ENCODE results near the gene CPM. TPM values are rescaled to one million over a fixed set of nuclear protein-coding genes. Genes with fewer than 3 reads are reported as not detected.

Gene CPM
- polyA plus RNA-seq, 1 experiment: 5.8 TPM

DNA sequence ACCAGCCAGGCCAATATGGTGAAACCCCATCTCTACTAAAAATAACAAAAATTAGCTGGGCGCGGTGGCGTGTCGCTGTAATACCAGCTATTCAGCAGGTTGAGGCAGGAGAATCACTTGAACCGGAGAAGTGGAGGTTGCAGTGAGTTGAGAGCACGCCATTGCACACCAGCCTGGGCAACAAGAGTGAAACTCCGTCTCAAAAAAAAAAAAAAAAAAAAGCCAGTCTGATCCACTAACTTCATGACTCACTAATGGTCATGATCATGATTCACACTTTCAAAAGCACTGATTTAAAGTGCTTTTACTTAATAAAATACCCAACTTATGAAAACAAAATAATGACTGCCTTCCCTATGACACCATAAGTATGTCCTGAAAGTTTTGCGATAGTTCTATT is 38.4 kb upstream of the CPM start:
- POLR2A ChIA-PET: no interaction called here
- no peak overlapping the region for H3K4me3 ChIP-seq (ENCODE audit: low read depth, low read length)
- CTCF ChIA-PET: interaction anchor here (1.3 kb wide), 1 partner anchor 88 kb away, joined by 4 read pairs; no protein-coding TSS in a partner anchor
- TF ChIP-seq, protein P1, sequence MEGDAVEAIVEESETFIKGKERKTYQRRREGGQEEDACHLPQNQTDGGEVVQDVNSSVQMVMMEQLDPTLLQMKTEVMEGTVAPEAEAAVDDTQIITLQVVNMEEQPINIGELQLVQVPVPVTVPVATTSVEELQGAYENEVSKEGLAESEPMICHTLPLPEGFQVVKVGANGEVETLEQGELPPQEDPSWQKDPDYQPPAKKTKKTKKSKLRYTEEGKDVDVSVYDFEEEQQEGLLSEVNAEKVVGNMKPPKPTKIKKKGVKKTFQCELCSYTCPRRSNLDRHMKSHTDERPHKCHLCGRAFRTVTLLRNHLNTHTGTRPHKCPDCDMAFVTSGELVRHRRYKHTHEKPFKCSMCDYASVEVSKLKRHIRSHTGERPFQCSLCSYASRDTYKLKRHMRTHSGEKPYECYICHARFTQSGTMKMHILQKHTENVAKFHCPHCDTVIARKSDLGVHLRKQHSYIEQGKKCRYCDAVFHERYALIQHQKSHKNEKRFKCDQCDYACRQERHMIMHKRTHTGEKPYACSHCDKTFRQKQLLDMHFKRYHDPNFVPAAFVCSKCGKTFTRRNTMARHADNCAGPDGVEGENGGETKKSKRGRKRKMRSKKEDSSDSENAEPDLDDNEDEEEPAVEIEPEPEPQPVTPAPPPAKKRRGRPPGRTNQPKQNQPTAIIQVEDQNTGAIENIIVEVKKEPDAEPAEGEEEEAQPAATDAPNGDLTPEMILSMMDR (IDR thresholded peaks at IDR 0.05; ENCODE audit: insufficient read depth, low read depth, low read length): no peak
- H3K36me3 ChIP-seq (ENCODE audit: control insufficient read depth, insufficient read depth, low read length): no peaks in the 10 kb centered on the region
- DNase-seq (ENCODE audit: low read depth): no peak
- no peaks in the 10 kb centered on the region for H3K27me3 ChIP-seq (ENCODE audit: control insufficient read depth, insufficient read depth, low read length)

DNA sequence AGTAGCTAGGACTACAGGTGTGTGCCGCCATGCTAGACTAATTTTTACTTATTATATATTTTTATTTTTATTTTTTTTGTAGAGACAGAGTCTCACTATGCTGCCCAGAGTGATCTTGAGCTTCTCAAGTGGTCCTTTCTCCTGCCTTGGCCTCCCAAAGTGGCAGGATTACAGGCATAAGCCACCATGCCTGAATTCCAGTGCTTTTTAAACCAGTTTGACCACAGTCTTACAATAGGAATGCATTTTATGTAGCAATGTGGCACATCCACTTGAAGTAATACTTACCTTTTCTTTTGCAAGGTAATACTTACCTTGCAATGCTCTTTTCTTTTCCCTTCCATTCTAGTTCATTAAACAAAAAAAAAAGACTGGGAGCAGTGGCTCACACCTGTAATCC is 38.0 kb upstream of the CPM start:
- no peak overlapping the region for H3K4me3 ChIP-seq (ENCODE audit: low read depth, low read length)
- TF ChIP-seq, protein P1 (IDR thresholded peaks at IDR 0.05; ENCODE audit: insufficient read depth, low read depth, low read length): no peak
- H3K36me3 ChIP-seq (ENCODE audit: control insufficient read depth, insufficient read depth, low read length): no peaks in the 10 kb centered on the region
- POLR2A ChIA-PET: no interaction called here
- no peak for DNase-seq (ENCODE audit: low read depth)
- no peaks in the 10 kb centered on the region for H3K27me3 ChIP-seq (ENCODE audit: control insufficient read depth, insufficient read depth, low read length)
- CTCF ChIA-PET: interaction anchor here (1.3 kb wide), 1 partner anchor 89 kb away, joined by 4 read pairs; no protein-coding TSS in a partner anchor

DNA sequence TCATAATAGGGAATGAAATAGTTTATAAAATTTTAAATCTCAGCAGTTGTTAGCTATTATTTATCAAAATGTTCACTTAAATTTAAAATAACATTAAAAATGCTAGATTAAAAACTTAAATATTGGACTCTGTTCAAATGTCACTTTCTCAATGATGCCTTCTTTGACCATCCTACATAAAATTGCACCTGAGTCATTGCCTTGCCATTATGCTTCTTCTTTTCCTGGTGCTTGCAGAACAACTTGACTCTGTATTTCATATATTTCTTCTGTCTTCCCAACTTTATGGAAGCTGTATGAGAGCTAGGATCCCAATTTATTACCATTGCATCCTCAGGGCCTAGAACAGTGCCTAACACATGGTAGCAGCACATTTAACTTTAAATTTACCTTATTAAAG is 37.3 kb upstream of the CPM start:
- TF ChIP-seq, protein P1 (IDR thresholded peaks at IDR 0.05; ENCODE audit: insufficient read depth, low read depth, low read length): no peak
- ChIA-PET CTCF (interaction anchor here (1.3 kb wide), 1 partner anchor 89 kb away, joined by 4 read pairs; no protein-coding TSS in a partner anchor), POLR2A (no interaction called here)
- H3K4me3 ChIP-seq (ENCODE audit: low read depth, low read length): no peak overlapping the region
- no peaks in the 10 kb centered on the region for H3K27me3 ChIP-seq (ENCODE audit: control insufficient read depth, insufficient read depth, low read length)
- DNase-seq (ENCODE audit: low read depth): no peak
- H3K36me3 ChIP-seq (ENCODE audit: control insufficient read depth, insufficient read depth, low read length): no peaks in the 10 kb centered on the region

DNA sequence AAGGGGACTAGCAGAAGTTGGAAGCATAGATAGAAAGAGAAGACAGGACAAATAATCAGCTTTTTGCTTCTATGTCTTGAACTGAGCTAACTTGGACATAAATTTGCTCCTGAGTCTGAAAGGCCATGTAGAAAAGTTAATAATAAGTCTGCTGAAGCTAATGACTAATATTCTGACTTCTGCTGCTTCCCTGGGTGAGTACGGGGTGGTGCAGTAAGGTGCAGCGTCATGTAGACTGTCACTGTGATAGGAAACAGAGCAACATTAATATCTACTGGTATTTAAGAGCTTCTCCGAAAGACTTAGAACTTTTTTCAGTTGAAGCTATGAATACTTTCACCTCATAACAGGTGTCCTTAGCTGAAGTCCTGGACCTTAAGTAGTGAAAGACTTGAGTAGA is 34.1 kb upstream of the CPM start:
- TF ChIP-seq, protein P1 (IDR thresholded peaks at IDR 0.05; ENCODE audit: insufficient read depth, low read depth, low read length): no peak
- Histone ChIP-seq H3K4me3 (ENCODE audit: low read depth, low read length) (no peak overlapping the region), H3K27me3 (ENCODE audit: control insufficient read depth, insufficient read depth, low read length) (no peaks in the 10 kb centered on the region), H3K36me3 (ENCODE audit: control insufficient read depth, insufficient read depth, low read length) (no peaks in the 10 kb centered on the region)
- ChIA-PET CTCF (interaction anchor here (0.9 to 1.3 kb wide), 3 partner anchors 10 to 23 kb away, joined by 3 read pairs; no protein-coding TSS in a partner anchor), POLR2A (no interaction called here)
- DNase-seq (ENCODE audit: low read depth): no peak

DNA sequence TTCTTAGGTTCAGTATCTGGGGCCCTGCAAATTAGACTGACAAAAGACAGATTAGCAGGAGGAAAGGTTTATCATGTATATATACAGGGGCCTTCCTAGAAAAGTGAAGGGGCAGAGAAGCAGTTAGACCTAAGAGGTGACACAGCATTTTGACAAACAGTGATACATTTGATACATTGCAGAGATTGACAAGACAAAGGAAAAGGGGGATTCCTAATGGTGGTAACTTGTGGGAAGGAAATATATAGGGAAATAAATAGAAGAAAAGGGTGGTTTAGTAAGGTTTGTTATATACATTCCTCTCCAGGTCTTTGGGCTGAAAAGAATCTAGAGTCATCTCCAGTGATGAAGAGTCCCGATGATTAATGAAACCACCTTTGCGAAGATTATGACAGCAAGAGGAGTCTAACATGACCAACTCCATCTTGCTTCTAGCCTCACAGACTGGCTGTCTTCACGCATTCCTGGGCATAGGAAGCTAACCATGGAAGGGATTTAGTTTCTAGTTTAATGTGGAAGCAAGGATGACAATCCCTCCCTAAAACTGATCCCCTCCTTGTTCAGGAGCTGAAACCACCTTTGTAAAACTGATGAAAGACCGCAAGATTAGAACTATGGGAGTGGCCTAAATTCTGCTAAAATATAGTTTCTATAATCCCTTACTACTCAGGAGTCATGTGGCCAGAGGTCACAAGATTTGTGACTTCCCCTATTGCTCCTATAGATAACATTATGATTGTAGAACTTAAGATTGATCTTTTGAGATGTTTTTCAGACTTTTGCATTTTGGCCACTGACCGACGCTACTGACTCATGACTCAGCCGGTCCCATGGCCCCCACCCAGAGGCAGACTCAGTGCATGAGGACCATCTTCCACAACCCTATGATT is 31.1 kb upstream of the CPM start:
- POLR2A ChIA-PET: no interaction called here
- no peaks in the 10 kb centered on the region for H3K36me3 ChIP-seq (ENCODE audit: control insufficient read depth, insufficient read depth, low read length)
- DNase-seq (ENCODE audit: low read depth): no peak
- H3K4me3 ChIP-seq (ENCODE audit: low read depth, low read length): no peak overlapping the region
- TF ChIP-seq, protein P1 (IDR thresholded peaks at IDR 0.05; ENCODE audit: insufficient read depth, low read depth, low read length): no peak
- no peaks in the 10 kb centered on the region for H3K27me3 ChIP-seq (ENCODE audit: control insufficient read depth, insufficient read depth, low read length)
- CTCF ChIA-PET: no interaction called here
